ENCODE results near the gene USP51. TPM values are rescaled to one million over a fixed set of nuclear protein-coding genes. Genes with fewer than 3 reads are reported as not detected.
"Not testable (repeated sequence)": the region's sequence is repeated elsewhere in the genome, so short reads cannot be mapped to it uniquely, and the experiment has no call there.

Gene USP51
- total RNA-seq, 1 experiment from 2014 or later: 1.7 TPM

GRCh38 chrX:55521687-55522086, 32.0 kb upstream of the USP51 start:
- no TSS peak for BruUV-seq (replicated peaks)
- ATAC-seq: no peak
- TF ChIP-seq POLR2AphosphoS5 (IDR thresholded peaks at IDR 0.05; ENCODE audit: low read depth, low read length) (no peak), CTCF (IDR thresholded peaks at IDR 0.05) (no peak), TCF7L2 (IDR thresholded peaks at IDR 0.05; ENCODE audit: low read depth, low read length) (no peak), REST (IDR thresholded peaks at IDR 0.05; ENCODE audit: insufficient read depth in 1 of 2, low read depth in 2 of 2, low read length in 1 of 2) (no peak), SIN3A (IDR thresholded peaks at IDR 0.05; ENCODE audit: borderline replicate concordance, insufficient read depth, low read depth, low read length) (no peak)
- in situ Hi-C loops (cut with HindIII; ENCODE audit: low pct_unique_long_range_greater_than_20kb, low sequenced_read_pairs): no loop called here
- H3K4me1 ChIP-seq (ENCODE audit: control insufficient read depth, insufficient read depth, low read length): no peaks in the 10 kb centered on the region
- no peaks in the 10 kb centered on the region for H3K36me3 ChIP-seq (ENCODE audit: control insufficient read depth, insufficient read depth, low read length)
- no peak for DNase-seq (ENCODE audit: low read depth, low spot score)
- ChIA-PET CTCF (no interaction called here), POLR2A (no interaction called here)
- no peaks in the 10 kb centered on the region for H3K27me3 ChIP-seq (ENCODE audit: control insufficient read depth, insufficient read depth, low read length)
- H3K9me3 ChIP-seq (ENCODE audit: control insufficient read depth, insufficient read depth, low read depth, low read length): no peaks in the 10 kb centered on the region
- no peak overlapping the region for H3K4me3 ChIP-seq (ENCODE audit: low read depth in 2 of 2, low read length in 2 of 2)
- intact Hi-C loops (cut with micrococcal nuclease; ENCODE audit: unreplicated experiment): no loop called here
- no peak overlapping the region for H3K27ac ChIP-seq (ENCODE audit: low read length)

GRCh38 chrX:55516794-55517481, 27.3 kb upstream of the USP51 start:
- H3K4me3 ChIP-seq (ENCODE audit: low read depth in 2 of 2, low read length in 2 of 2); POLR2A ChIA-PET; BruUV-seq (replicated peaks); H3K36me3 ChIP-seq (ENCODE audit: control insufficient read depth, insufficient read depth, low read length); ATAC-seq; H3K4me1 ChIP-seq (ENCODE audit: control insufficient read depth, insufficient read depth, low read length); H3K27me3 ChIP-seq (ENCODE audit: control insufficient read depth, insufficient read depth, low read length); CTCF ChIA-PET; in situ Hi-C loops (cut with HindIII; ENCODE audit: low pct_unique_long_range_greater_than_20kb, low sequenced_read_pairs); intact Hi-C loops (cut with micrococcal nuclease; ENCODE audit: unreplicated experiment); H3K27ac ChIP-seq (ENCODE audit: low read length); H3K9me3 ChIP-seq (ENCODE audit: control insufficient read depth, insufficient read depth, low read depth, low read length); DNase-seq (ENCODE audit: low read depth, low spot score): not testable (repeated sequence)

GRCh38 chrX:55513045-55513737, 23.5 kb upstream of the USP51 start:
- H3K4me3 ChIP-seq (ENCODE audit: low read depth in 2 of 2, low read length in 2 of 2); H3K27me3 ChIP-seq (ENCODE audit: control insufficient read depth, insufficient read depth, low read length); ATAC-seq; DNase-seq (ENCODE audit: low read depth, low spot score); CTCF ChIA-PET; POLR2A ChIA-PET; BruUV-seq (replicated peaks); intact Hi-C loops (cut with micrococcal nuclease; ENCODE audit: unreplicated experiment); in situ Hi-C loops (cut with HindIII; ENCODE audit: low pct_unique_long_range_greater_than_20kb, low sequenced_read_pairs); H3K36me3 ChIP-seq (ENCODE audit: control insufficient read depth, insufficient read depth, low read length); H3K9me3 ChIP-seq (ENCODE audit: control insufficient read depth, insufficient read depth, low read depth, low read length); H3K4me1 ChIP-seq (ENCODE audit: control insufficient read depth, insufficient read depth, low read length); H3K27ac ChIP-seq (ENCODE audit: low read length): not testable (repeated sequence)

GRCh38 chrX:55508410-55509152, 18.9 kb upstream of the USP51 start:
- H3K9me3 ChIP-seq (ENCODE audit: control insufficient read depth, insufficient read depth, low read depth, low read length); H3K27me3 ChIP-seq (ENCODE audit: control insufficient read depth, insufficient read depth, low read length); H3K4me1 ChIP-seq (ENCODE audit: control insufficient read depth, insufficient read depth, low read length); H3K36me3 ChIP-seq (ENCODE audit: control insufficient read depth, insufficient read depth, low read length); intact Hi-C loops (cut with micrococcal nuclease; ENCODE audit: unreplicated experiment); CTCF ChIA-PET; in situ Hi-C loops (cut with HindIII; ENCODE audit: low pct_unique_long_range_greater_than_20kb, low sequenced_read_pairs); POLR2A ChIA-PET; H3K27ac ChIP-seq (ENCODE audit: low read length); H3K4me3 ChIP-seq (ENCODE audit: low read depth in 2 of 2, low read length in 2 of 2); ATAC-seq; BruUV-seq (replicated peaks); DNase-seq (ENCODE audit: low read depth, low spot score): not testable (repeated sequence)

- CTCF ChIA-PET: not testable (repeated sequence)
Observed at GRCh38 chrX:55507699-55508098, 18.1 kb upstream of the USP51 start.

More at GRCh38 chrX:55507699-55508098, 18.1 kb upstream of the USP51 start:
- in situ Hi-C loops (cut with HindIII; ENCODE audit: low pct_unique_long_range_greater_than_20kb, low sequenced_read_pairs); H3K27ac ChIP-seq (ENCODE audit: low read length); ATAC-seq; H3K27me3 ChIP-seq (ENCODE audit: control insufficient read depth, insufficient read depth, low read length); BruUV-seq (replicated peaks); DNase-seq (ENCODE audit: low read depth, low spot score); H3K4me3 ChIP-seq (ENCODE audit: low read depth in 2 of 2, low read length in 2 of 2); H3K4me1 ChIP-seq (ENCODE audit: control insufficient read depth, insufficient read depth, low read length); H3K36me3 ChIP-seq (ENCODE audit: control insufficient read depth, insufficient read depth, low read length); intact Hi-C loops (cut with micrococcal nuclease; ENCODE audit: unreplicated experiment); POLR2A ChIA-PET; H3K9me3 ChIP-seq (ENCODE audit: control insufficient read depth, insufficient read depth, low read depth, low read length): not testable (repeated sequence)

Data from Panc1 (cell line).